Suprapubic skin (tissue), 4 donors: ENCODE measurements around the gene FXYD4.

Source experiments
- CTCF ChIP-seq, 2 donors: fragments of 200-600 bp in 1 of 2; fragments of 450-650 bp in 1 of 2; sonication (generic) in 1 of 2; IDR thresholded peaks; one replicate each; pipeline ENCODE4 v1.5.1; 2016 to 2019; ENCODE audit warnings: antibody characterized with exemption in 2 of 2, mild to moderate bottlenecking in 1 of 2, moderate library complexity in 1 of 2
- POLR2A ChIP-seq, 2 donors: fragments of 450-650 bp; IDR thresholded peaks; one replicate each; pipeline ENCODE4 v1.6.1; 2017; ENCODE audit warnings: antibody characterized with exemption in 2 of 2, mild to moderate bottlenecking in 2 of 2, moderate library complexity in 2 of 2
- POLR2AphosphoS5 ChIP-seq, 3 donors: sonication (generic); formaldehyde crosslinking; IDR thresholded peaks; one replicate each; pipeline ENCODE4 v1.6.1; 2017; ENCODE audit warnings: antibody characterized with exemption in 3 of 3

GRCh38 chr10:43403911-43404703, 32.7 kb downstream of the FXYD4 start:
- TF ChIP-seq CTCF (IDR thresholded peaks at IDR 0.05), result no peak
- TF ChIP-seq POLR2A (IDR thresholded peaks at IDR 0.05), result no peak
- no peak for TF ChIP-seq POLR2AphosphoS5 (IDR thresholded peaks at IDR 0.05)
